Esophagus (tissue), 2 donors: ENCODE measurements around the gene NSA2. TPM values are rescaled to one million over a fixed set of nuclear protein-coding genes. Genes with fewer than 3 reads are reported as not detected.
A peak's percentile ranks its signal among the peaks of the same experiment; 100 is the strongest.
"Not testable (repeated sequence)": the region's sequence is repeated elsewhere in the genome, so short reads cannot be mapped to it uniquely, and the experiment has no call there.

ENCODE experiments used
- H3K27ac ChIP-seq, 2 donors: one replicate each; pipeline ENCODE4 v1.5.1; 2013; ENCODE audit warnings: low read depth in 2 of 2, mild to moderate bottlenecking in 2 of 2, inconsistent platforms in 1 of 2, low read length in 1 of 2, moderate library complexity in 1 of 2
- H3K27me3 ChIP-seq, 2 donors: one replicate each; pipeline ENCODE4 v1.6.1; 2013; ENCODE audit warnings: low read length in 2 of 2, control low read depth in 1 of 2, mild to moderate bottlenecking in 1 of 2; ENCODE audit not compliant: insufficient read depth in 2 of 2, control insufficient read depth in 1 of 2
- H3K36me3 ChIP-seq, 2 donors: one replicate each; pipeline ENCODE4 v1.6.1; 2013; ENCODE audit warnings: low read length in 1 of 2; ENCODE audit not compliant: control insufficient read depth in 2 of 2, insufficient read depth in 2 of 2
- H3K4me1 ChIP-seq, 2 donors: one replicate each; pipeline ENCODE4 v1.6.1; 2013; ENCODE audit warnings: low read length in 1 of 2; ENCODE audit not compliant: control insufficient read depth in 2 of 2, insufficient read depth in 2 of 2
- H3K4me3 ChIP-seq, 2 donors: one replicate each; pipeline ENCODE4 v1.5.1; 2013; ENCODE audit warnings: low read length in 2 of 2, mild to moderate bottlenecking in 2 of 2, low read depth in 1 of 2, moderate library complexity in 1 of 2
- H3K9me3 ChIP-seq, 2 donors: one replicate each; pipeline ENCODE4 v1.6.1; 2013; ENCODE audit warnings: mild to moderate bottlenecking in 2 of 2, low read depth in 1 of 2, low read length in 1 of 2, moderate library complexity in 1 of 2; ENCODE audit not compliant: control insufficient read depth in 2 of 2, insufficient read depth in 1 of 2
- WGBS, 2 donors: extraction: QIAGEN DNeasy Blood & Tissue Kit; methylation state at CpG; one replicate each; pipeline ENCODE4 v1.1.7; 2013; 5-methylcytosine and 5-hydroxymethylcytosine counted together
- polyA plus RNA-seq, 2 donors: library from polyadenylated mRNA; stranded (reverse); fragments of 200-250 nt; gene quantifications; one replicate each; pipeline ENCODE4 v1.2.3, GENCODE V29; 2013
- donor health status: healthy with polysubstance abuse.
- donor health status: Bipolar disorder and iron deficiency.

Gene NSA2
- 10 to 100 TPM; 50.2 to 80.6 TPM for polyA plus RNA-seq

DNA sequence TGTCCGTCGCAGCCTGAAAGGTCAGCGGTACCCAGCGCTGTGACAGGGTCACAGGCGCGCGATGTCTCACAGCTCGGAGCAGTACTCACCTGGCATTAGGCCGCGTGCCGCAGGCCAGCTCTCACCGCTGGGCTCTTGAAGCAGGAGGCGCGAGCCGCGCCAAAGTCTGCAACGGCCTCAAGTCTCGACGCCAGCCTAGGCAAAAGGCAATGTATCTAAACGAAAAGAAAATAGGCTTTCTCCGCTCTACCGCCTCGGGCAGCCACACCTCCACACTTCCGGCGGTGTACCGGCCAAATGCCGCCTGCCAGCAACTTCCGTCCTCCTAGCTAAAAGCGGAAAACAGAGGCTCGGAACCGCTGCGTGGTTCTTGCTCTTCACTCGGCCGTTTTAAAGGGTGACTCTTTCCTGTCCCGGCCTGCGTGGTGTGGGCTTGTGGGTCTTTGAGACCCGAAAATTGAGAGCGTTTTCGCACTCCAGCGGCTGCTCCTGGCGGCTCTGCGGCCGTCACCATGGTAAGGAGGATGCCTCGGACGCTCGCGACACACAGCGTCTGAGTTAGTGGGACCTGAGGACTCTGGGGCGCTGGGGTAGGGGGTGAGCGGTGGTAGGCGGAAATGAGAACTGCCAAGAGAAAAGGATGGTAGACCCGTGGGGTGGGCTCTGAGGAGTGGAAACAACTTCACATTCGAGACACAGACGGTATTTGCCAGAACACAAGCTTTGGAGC is at the start of gene NSA2, which contains the start of gene GFM2:
Gene NSA2 (plus strand): TSS at position 401 of the 730 bp plus-strand sequence. CDS start 112 bp downstream, at position 513.
Gene GFM2 (minus strand): TSS at position 269 of the 730 bp plus-strand sequence. CDS start 3,375 bp downstream, outside the sequence.
- peak within 1 kb of the TSS; percentile 88 to 100 for H3K4me3 ChIP-seq

DNA sequence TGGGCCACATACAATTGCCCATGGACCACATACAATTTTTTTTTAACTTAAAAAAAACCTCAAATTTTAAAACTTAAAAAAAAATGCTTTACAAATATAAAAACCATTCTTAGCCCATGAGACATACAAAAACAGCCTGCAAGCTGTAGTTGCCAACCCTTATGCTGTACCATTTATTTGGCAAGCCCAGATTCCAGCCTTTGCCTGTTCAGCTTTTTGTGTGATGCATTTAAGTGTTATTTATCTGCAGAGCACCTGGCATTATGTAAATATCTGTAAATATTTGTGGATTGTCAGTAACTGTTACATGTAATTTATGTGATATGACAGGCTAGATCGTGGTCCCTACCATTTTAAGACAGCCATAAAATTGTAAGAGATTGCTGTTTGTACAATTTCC is 49.5 kb upstream of the NSA2 start:
- H3K27me3 ChIP-seq, result no peaks in the 10 kb centered on the region
- no peak overlapping the region for H3K27ac ChIP-seq
- no peaks in the 10 kb centered on the region for H3K9me3 ChIP-seq
- 48 to 54% methylated on average over 1 of the region's 1 CpG for WGBS, 2 donors
- H3K36me3 ChIP-seq, result no peaks in the 10 kb centered on the region
- no peak overlapping the region for H3K4me3 ChIP-seq
- H3K4me1 ChIP-seq, result no peaks in the 10 kb centered on the region

More for the DNA sequence above, at the start of gene NSA2, which contains the start of gene GFM2:
- Histone ChIP-seq H3K9me3 (no peaks in the 10 kb centered on the region), H3K4me1 (peaks cover 0 to 4% of the 10 kb centered on the region in 2 donors), H3K27me3 (no peaks in the 10 kb centered on the region), H3K36me3 (no peaks in the 10 kb centered on the region), H3K27ac (peak within 1 kb of the TSS; percentile 77 to 92)
- 0% methylated on average over 54 of the region's 54 CpGs for WGBS, 2 donors

DNA sequence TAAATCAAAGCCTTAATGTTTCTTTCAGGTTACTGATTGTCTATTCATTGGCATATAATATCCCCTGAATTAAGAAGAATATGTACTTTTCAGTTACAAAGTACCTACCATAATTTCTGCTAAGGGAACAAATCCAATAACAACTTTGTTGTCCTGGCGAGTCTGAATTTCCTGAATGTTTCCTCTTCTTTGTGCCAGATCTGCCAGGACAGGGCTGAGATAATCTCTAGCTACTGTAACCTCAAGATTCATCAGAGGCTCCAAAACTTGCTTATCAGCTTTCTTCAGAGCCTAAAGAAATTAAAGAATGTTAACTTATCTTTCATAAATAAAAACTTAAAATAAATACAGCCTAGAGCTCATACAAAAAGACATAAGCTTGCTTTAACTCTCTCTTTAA is 44.8 kb upstream of the NSA2 start:
- H3K27me3 ChIP-seq, result no peaks in the 10 kb centered on the region
- no peaks in the 10 kb centered on the region for H3K4me1 ChIP-seq
- no peaks in the 10 kb centered on the region for H3K9me3 ChIP-seq
- H3K27ac ChIP-seq, result no peak overlapping the region
- peaks cover 3 to 5% of the 10 kb centered on the region in 2 donors for H3K36me3 ChIP-seq
- H3K4me3 ChIP-seq, result no peak overlapping the region
- 46 to 53% methylated on average over 1 of the region's 1 CpG for WGBS, 2 donors

DNA sequence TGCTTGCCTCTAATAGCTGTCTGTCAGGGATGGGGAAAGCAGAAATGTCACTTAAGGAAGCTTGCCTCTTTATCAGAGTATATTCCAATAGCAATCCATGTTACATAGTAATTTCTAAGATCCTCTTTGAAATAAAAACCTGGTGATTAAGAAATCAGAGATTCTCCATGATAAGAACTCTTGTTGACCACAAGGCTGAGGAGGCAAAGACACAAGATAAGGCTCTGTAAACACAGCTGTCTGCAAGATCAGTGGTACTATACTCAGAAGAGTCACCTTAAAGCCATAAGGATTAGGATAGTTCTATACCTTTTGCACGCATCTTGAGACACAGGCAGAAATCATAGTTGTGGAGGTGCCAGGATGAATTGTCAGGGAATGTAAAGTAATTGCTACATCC is 41.7 kb upstream of the NSA2 start:
- Histone ChIP-seq H3K9me3 (no peaks in the 10 kb centered on the region), H3K27ac (no peak overlapping the region), H3K36me3 (peaks cover 3 to 5% of the 10 kb centered on the region in 2 donors), H3K4me1 (no peaks in the 10 kb centered on the region), H3K4me3 (no peak overlapping the region), H3K27me3 (no peaks in the 10 kb centered on the region)
- WGBS, 2 donors, result 89 to 94% methylated on average over 1 of the region's 1 CpG

DNA sequence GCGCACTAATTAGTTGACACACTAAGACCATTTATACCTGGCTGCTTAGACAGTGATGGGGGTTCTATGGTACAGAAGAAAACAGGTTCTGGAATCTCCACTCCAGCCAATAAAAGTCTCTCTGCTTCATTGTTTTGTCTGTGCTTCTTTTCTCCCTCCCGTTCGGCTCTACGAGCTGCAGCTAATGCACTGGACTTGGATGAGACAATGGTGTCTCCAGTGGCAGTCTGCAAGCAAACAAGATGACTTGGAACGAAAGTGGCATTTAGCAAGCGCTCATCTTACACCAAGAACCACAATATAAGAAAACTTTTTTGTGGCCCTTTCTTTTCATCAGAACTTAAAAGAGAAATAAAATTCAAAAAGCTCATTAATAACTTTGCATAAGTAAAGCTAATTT is 30.3 kb upstream of the NSA2 start:
- no peak overlapping the region for H3K27ac ChIP-seq
- peaks cover 0 to 3% of the 10 kb centered on the region in 2 donors for H3K36me3 ChIP-seq
- no peak overlapping the region for H3K4me3 ChIP-seq
- H3K9me3 ChIP-seq, result no peaks in the 10 kb centered on the region
- H3K4me1 ChIP-seq, result no peaks in the 10 kb centered on the region
- H3K27me3 ChIP-seq, result no peaks in the 10 kb centered on the region
- WGBS, 2 donors, result 88 to 93% methylated on average over 6 of the region's 6 CpGs

DNA sequence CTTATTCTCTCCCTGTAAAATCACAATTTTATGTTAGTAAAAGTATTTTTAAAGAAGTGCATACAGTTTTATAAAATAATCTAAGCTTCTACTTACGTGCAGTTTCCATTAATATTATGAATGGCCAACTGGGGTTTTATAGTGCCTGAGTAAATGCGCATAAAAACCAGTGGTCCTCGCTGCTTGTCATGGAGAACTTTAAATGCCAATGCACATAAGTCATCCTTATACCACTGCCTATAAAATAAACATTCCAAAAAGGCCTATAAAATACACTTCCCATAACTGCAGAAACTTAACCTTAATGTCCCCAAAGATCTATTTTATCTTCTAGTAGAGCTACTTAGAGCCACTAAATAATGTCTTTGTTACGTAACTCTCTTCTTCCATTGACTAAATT is 28.6 kb upstream of the NSA2 start:
- 96 to 98% methylated on average over 4 of the region's 4 CpGs for WGBS, 2 donors
- H3K27ac ChIP-seq, result no peak overlapping the region
- H3K36me3 ChIP-seq, result peaks cover 0 to 3% of the 10 kb centered on the region in 2 donors
- no peaks in the 10 kb centered on the region for H3K9me3 ChIP-seq
- no peaks in the 10 kb centered on the region for H3K4me1 ChIP-seq
- no peaks in the 10 kb centered on the region for H3K27me3 ChIP-seq
- H3K4me3 ChIP-seq, result no peak overlapping the region

DNA sequence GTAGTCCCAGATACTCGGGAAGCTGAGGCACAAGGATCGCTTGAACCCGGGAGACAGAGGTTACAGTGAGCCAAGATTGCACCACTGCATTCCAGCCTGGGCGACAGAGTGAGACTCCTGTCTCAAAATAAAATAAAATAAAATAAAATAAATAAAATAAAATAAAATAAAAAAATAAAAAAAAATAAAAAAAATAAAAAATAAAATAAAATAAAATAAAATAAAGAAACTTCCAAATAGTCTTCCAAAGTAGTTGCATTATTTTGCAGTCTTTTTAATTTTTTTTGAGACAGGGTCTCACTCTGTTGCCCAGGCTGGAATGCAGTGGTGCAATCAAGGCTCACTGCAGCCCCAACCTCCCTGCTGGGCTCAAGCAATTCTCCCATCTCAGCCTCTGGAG is 18.3 kb upstream of the NSA2 start:
- H3K36me3 ChIP-seq, H3K4me1 ChIP-seq, H3K9me3 ChIP-seq, H3K27me3 ChIP-seq, H3K4me3 ChIP-seq, H3K27ac ChIP-seq: not testable (repeated sequence)
- 96 to 97% methylated on average over 4 of the region's 4 CpGs for WGBS, 2 donors

DNA sequence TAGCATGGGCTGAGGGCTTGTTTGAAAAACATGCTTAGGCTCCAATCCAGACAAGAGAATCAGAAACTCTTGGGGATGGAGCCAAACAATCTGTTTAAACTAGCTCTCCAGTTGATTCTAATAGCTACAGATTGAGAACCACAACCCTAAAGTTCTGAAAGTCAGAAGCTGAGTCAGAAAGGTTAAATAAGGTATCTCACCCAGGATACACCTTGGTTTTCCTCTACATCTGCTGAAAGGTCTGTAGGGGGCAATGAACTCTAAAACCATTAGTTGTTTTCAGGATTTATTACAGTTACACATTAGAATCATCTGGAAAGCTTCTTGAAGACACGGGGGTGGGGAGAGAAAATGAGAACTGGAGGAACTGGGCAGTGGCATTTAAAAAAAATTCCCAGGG is 5.8 kb upstream of the NSA2 start:
- Histone ChIP-seq H3K9me3 (no peaks in the 10 kb centered on the region), H3K4me1 (peaks cover 0 to 4% of the 10 kb centered on the region in 2 donors), H3K4me3 (no peak overlapping the region), H3K27ac (no peak overlapping the region), H3K27me3 (no peaks in the 10 kb centered on the region), H3K36me3 (peaks cover 2 to 5% of the 10 kb centered on the region in 2 donors)
- WGBS, 2 donors, result 72 to 87% methylated on average over 1 of the region's 1 CpG

DNA sequence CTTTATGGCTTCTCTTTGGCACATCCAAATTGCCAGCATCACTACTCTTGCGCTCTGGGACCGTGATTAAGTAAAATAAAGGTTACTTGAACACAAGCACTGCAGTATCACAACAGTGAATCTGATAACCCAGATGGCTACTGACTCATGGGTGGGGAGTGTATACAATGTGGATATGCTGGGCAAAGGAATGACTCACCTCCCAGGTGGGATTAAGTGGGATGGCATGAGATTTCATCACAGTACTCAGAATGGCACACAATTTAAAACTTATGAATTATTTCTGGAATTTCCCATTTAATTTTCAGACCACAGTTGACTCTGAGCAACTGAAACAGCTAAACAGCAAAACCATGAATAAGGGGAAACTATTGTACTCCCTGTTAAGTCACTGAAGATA is 4.5 kb upstream of the NSA2 start:
- 82 to 86% methylated on average over 2 of the region's 2 CpGs for WGBS, 2 donors
- no peak overlapping the region for H3K4me3 ChIP-seq
- H3K27me3 ChIP-seq, result no peaks in the 10 kb centered on the region
- H3K4me1 ChIP-seq, result peaks cover 0 to 4% of the 10 kb centered on the region in 2 donors
- no peaks in the 10 kb centered on the region for H3K9me3 ChIP-seq
- H3K27ac ChIP-seq, result no peak overlapping the region
- peaks cover 0 to 2% of the 10 kb centered on the region in 2 donors for H3K36me3 ChIP-seq

DNA sequence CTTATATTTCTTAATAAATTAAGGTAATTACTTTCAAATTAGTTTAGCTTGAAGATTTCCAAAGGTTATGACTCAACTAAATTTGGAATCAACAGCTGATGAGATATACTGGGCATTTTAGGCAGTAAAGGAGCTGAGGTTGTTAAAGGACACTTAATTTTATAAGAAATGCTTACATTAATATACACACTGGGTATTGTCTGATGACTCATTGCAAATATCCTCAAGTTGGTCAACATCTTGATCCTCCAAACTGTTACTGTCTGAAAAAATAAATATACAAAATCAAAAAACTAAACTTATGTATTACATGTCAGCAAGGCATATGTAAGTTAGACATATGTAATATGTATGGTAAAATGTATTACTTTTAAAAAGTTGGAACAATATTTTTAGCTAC is 3.5 kb upstream of the NSA2 start:
- Histone ChIP-seq H3K27ac (no peak overlapping the region), H3K9me3 (no peaks in the 10 kb centered on the region), H3K27me3 (no peaks in the 10 kb centered on the region), H3K4me1 (peaks cover 0 to 4% of the 10 kb centered on the region in 2 donors), H3K36me3 (no peaks in the 10 kb centered on the region), H3K4me3 (no peak overlapping the region)
